Stimulated activated CD8-positive, alpha-beta memory T cell treated with anti-CD3 and anti-CD28 coated beads, Interleukin-12 subunit alpha, Interleukin-12 subunit beta, amount 100 ng/mL, for 1 hour (primary cell): ENCODE measurements around the gene TMEM212.
"Not testable (repeated sequence)": the region's sequence is repeated elsewhere in the genome, so short reads cannot be mapped to it uniquely, and the experiment has no call there.

Experiments used
- DNase-seq: peaks from one replicate; pipeline ENCODE4 v3.0.0-alpha.2; 2020; ENCODE audit warnings: low read depth

TMEM212 gene

GRCh38 chr3:171835116-171835515 is 8.0 kb upstream of the TMEM212 start:
- no peak for DNase-seq

- no peak for DNase-seq
Measured at GRCh38 chr3:171835613-171836012, 7.5 kb upstream of the TMEM212 start.

GRCh38 chr3:171836855-171837254 is 6.3 kb upstream of the TMEM212 start:
- DNase-seq, result no peak

- DNase-seq, result no peak
Measured at GRCh38 chr3:171837698-171838097, 5.5 kb upstream of the TMEM212 start.

GRCh38 chr3:171838218-171838720 is 4.9 kb upstream of the TMEM212 start:
- no peak for DNase-seq

- no peak for DNase-seq
Measured at GRCh38 chr3:171839270-171839669, 3.9 kb upstream of the TMEM212 start.

- no peak for DNase-seq
Measured at GRCh38 chr3:171840445-171840810, 2.7 kb upstream of the TMEM212 start.

- no peak for DNase-seq
Measured at GRCh38 chr3:171840811-171841619, 2.1 kb upstream of the TMEM212 start.

GRCh38 chr3:171841620-171842000 is 1.5 kb upstream of the TMEM212 start:
- DNase-seq, result no peak

- no peak for DNase-seq
Measured at GRCh38 chr3:171844873-171845272, 1.7 kb downstream of the TMEM212 start.

- DNase-seq, result no peak
Measured at GRCh38 chr3:171845481-171846284, 2.5 kb downstream of the TMEM212 start.

- DNase-seq, result no peak
Measured at GRCh38 chr3:171846597-171846996, 3.4 kb downstream of the TMEM212 start.

- no peak for DNase-seq
Measured at GRCh38 chr3:171847133-171847532, 4.0 kb downstream of the TMEM212 start.

- DNase-seq, result no peak
Measured at GRCh38 chr3:171847595-171848259, 4.6 kb downstream of the TMEM212 start.

- DNase-seq, result no peak
Measured at GRCh38 chr3:171849617-171850319, 6.6 kb downstream of the TMEM212 start.

GRCh38 chr3:171850320-171850959 is 7.3 kb downstream of the TMEM212 start:
- no peak for DNase-seq

- DNase-seq, result no peak
Measured at GRCh38 chr3:171850960-171851659, 8.0 kb downstream of the TMEM212 start.

- no peak for DNase-seq
Measured at GRCh38 chr3:171851660-171852058, 8.5 kb downstream of the TMEM212 start.

- no peak for DNase-seq
Measured at GRCh38 chr3:171854649-171855305, 11.6 kb downstream of the TMEM212 start.

GRCh38 chr3:171858770-171859169 is 15.6 kb downstream of the TMEM212 start:
- DNase-seq, result not testable (repeated sequence)
